T-helper 2 cell treated with Interferon-gamma antibody and Interleukin-4, amounts not matched to agents 5 μg/mL and 100 μg/mL, for 36 hours (primary cell): Measurements from ENCODE around the gene CDKN2B-AS1.

Source experiments
- DNase-seq: peaks from one replicate; pipeline ENCODE4 v3.0.0; 2021; ENCODE audit warnings: low spot score
- H3K27ac Mint-ChIP-seq: one replicate; pipeline ENCODE4 v1.8.0; 2021; ENCODE audit warnings: mild to moderate bottlenecking, mixed read lengths
- H3K27me3 Mint-ChIP-seq: one replicate; pipeline ENCODE4 v1.8.0; 2021; ENCODE audit warnings: low read depth, mixed read lengths
- H3K36me3 Mint-ChIP-seq: one replicate; pipeline ENCODE4 v1.8.0; 2021; ENCODE audit warnings: low read depth, mixed read lengths
- H3K4me1 Mint-ChIP-seq: one replicate; pipeline ENCODE4 v1.8.0; 2021; ENCODE audit warnings: low read depth, mixed read lengths
- H3K4me3 Mint-ChIP-seq: one replicate; pipeline ENCODE4 v1.8.0; 2022; ENCODE audit warnings: mild to moderate bottlenecking, moderate library complexity, mixed read lengths
- H3K9me3 Mint-ChIP-seq: one replicate; pipeline ENCODE4 v1.8.0; 2021; ENCODE audit warnings: mixed read lengths

CDKN2B-AS1 gene

GRCh38 chr9:22129133-22129532 is 134.5 kb downstream of the CDKN2B-AS1 start:
- no peak overlapping the region for H3K4me3 Mint-ChIP-seq
- H3K36me3 Mint-ChIP-seq: no peaks in the 10 kb centered on the region
- DNase-seq: no peak
- peaks cover 50% of the 10 kb centered on the region for H3K27me3 Mint-ChIP-seq
- H3K27ac Mint-ChIP-seq: no peak overlapping the region
- H3K9me3 Mint-ChIP-seq: no peaks in the 10 kb centered on the region
- H3K4me1 Mint-ChIP-seq: no peaks in the 10 kb centered on the region

- Mint-ChIP-seq H3K27me3 (peaks cover 49% of the 10 kb centered on the region), H3K4me1 (no peaks in the 10 kb centered on the region), H3K4me3 (no peak overlapping the region), H3K27ac (no peak overlapping the region), H3K9me3 (no peaks in the 10 kb centered on the region), H3K36me3 (no peaks in the 10 kb centered on the region)
- no peak for DNase-seq
These were observed 135.0 kb downstream of the CDKN2B-AS1 start for GRCh38 chr9:22129633-22130032.

- Mint-ChIP-seq H3K4me1 (no peaks in the 10 kb centered on the region), H3K36me3 (no peaks in the 10 kb centered on the region), H3K27me3 (peaks cover 49% of the 10 kb centered on the region), H3K4me3 (no peak overlapping the region), H3K27ac (no peak overlapping the region), H3K9me3 (no peaks in the 10 kb centered on the region)
- no peak for DNase-seq
These were observed 137.2 kb downstream of the CDKN2B-AS1 start for GRCh38 chr9:22131817-22132216.

- DNase-seq: no peak
- Mint-ChIP-seq H3K27ac (no peak overlapping the region), H3K4me1 (no peaks in the 10 kb centered on the region), H3K9me3 (no peaks in the 10 kb centered on the region), H3K27me3 (peaks cover 44% of the 10 kb centered on the region), H3K36me3 (no peaks in the 10 kb centered on the region), H3K4me3 (no peak overlapping the region)
These were observed 139.8 kb downstream of the CDKN2B-AS1 start for GRCh38 chr9:22134390-22134789.

GRCh38 chr9:22136461-22137096 is 142.0 kb downstream of the CDKN2B-AS1 start:
- Mint-ChIP-seq H3K4me3 (no peak overlapping the region), H3K4me1 (no peaks in the 10 kb centered on the region), H3K36me3 (no peaks in the 10 kb centered on the region), H3K9me3 (no peaks in the 10 kb centered on the region), H3K27me3 (peaks cover 49% of the 10 kb centered on the region), H3K27ac (no peak overlapping the region)
- no peak for DNase-seq

GRCh38 chr9:22138956-22139660 is 144.5 kb downstream of the CDKN2B-AS1 start:
- no peaks in the 10 kb centered on the region for H3K36me3 Mint-ChIP-seq
- no peaks in the 10 kb centered on the region for H3K9me3 Mint-ChIP-seq
- no peaks in the 10 kb centered on the region for H3K4me1 Mint-ChIP-seq
- H3K27ac Mint-ChIP-seq: no peak overlapping the region
- H3K4me3 Mint-ChIP-seq: no peak overlapping the region
- H3K27me3 Mint-ChIP-seq: peaks cover 56% of the 10 kb centered on the region
- no peak for DNase-seq

- Mint-ChIP-seq H3K27me3 (peaks cover 60% of the 10 kb centered on the region), H3K4me1 (peaks cover 5% of the 10 kb centered on the region), H3K36me3 (no peaks in the 10 kb centered on the region), H3K4me3 (no peak overlapping the region), H3K27ac (no peak overlapping the region), H3K9me3 (no peaks in the 10 kb centered on the region)
- DNase-seq: no peak
These were observed 147.3 kb downstream of the CDKN2B-AS1 start for GRCh38 chr9:22141908-22142307.

- Mint-ChIP-seq H3K4me1 (peaks cover 10% of the 10 kb centered on the region), H3K4me3 (no peak overlapping the region), H3K9me3 (no peaks in the 10 kb centered on the region), H3K27me3 (peaks cover 64% of the 10 kb centered on the region), H3K36me3 (no peaks in the 10 kb centered on the region), H3K27ac (no peak overlapping the region)
- no peak for DNase-seq
These were observed 148.1 kb downstream of the CDKN2B-AS1 start for GRCh38 chr9:22142671-22143070.

GRCh38 chr9:22143799-22144625 is 149.4 kb downstream of the CDKN2B-AS1 start:
- Mint-ChIP-seq H3K27me3 (peaks cover 59% of the 10 kb centered on the region), H3K36me3 (no peaks in the 10 kb centered on the region), H3K4me1 (peaks cover 18% of the 10 kb centered on the region), H3K9me3 (no peaks in the 10 kb centered on the region), H3K4me3 (no peak overlapping the region), H3K27ac (no peak overlapping the region)
- DNase-seq: no peak

GRCh38 chr9:22146604-22147003 is 152.0 kb downstream of the CDKN2B-AS1 start:
- Mint-ChIP-seq H3K36me3 (no peaks in the 10 kb centered on the region), H3K4me1 (peaks cover 19% of the 10 kb centered on the region), H3K27ac (no peak overlapping the region), H3K9me3 (no peaks in the 10 kb centered on the region), H3K27me3 (peaks cover 54% of the 10 kb centered on the region), H3K4me3 (no peak overlapping the region)
- DNase-seq: no peak

GRCh38 chr9:22147813-22148527 is 153.4 kb downstream of the CDKN2B-AS1 start:
- DNase-seq: peak; percentile 54
- H3K4me3 Mint-ChIP-seq: no peak overlapping the region
- H3K4me1 Mint-ChIP-seq: peaks cover 20% of the 10 kb centered on the region
- no peak overlapping the region for H3K27ac Mint-ChIP-seq
- H3K9me3 Mint-ChIP-seq: no peaks in the 10 kb centered on the region
- H3K36me3 Mint-ChIP-seq: no peaks in the 10 kb centered on the region
- peaks cover 47% of the 10 kb centered on the region for H3K27me3 Mint-ChIP-seq

GRCh38 chr9:22148528-22148875 is 153.9 kb downstream of the CDKN2B-AS1 start:
- Mint-ChIP-seq H3K9me3 (no peaks in the 10 kb centered on the region), H3K4me1 (peaks cover 20% of the 10 kb centered on the region), H3K27me3 (peaks cover 47% of the 10 kb centered on the region), H3K27ac (no peak overlapping the region), H3K36me3 (no peaks in the 10 kb centered on the region), H3K4me3 (no peak overlapping the region)
- DNase-seq: no peak

- no peak for DNase-seq
- H3K36me3 Mint-ChIP-seq: no peaks in the 10 kb centered on the region
- H3K27me3 Mint-ChIP-seq: peaks cover 41% of the 10 kb centered on the region
- no peak overlapping the region for H3K27ac Mint-ChIP-seq
- no peak overlapping the region for H3K4me3 Mint-ChIP-seq
- H3K9me3 Mint-ChIP-seq: no peaks in the 10 kb centered on the region
- peaks cover 20% of the 10 kb centered on the region for H3K4me1 Mint-ChIP-seq
These were observed 154.5 kb downstream of the CDKN2B-AS1 start for GRCh38 chr9:22148876-22149637.
